ENCODE data around the gene SSH3. TPM values are rescaled to one million over a fixed set of nuclear protein-coding genes. Genes with fewer than 3 reads are reported as not detected.

The SSH3 gene
- total and polyA plus RNA-seq, 2 of the 8 experiments (the other 6 are each of a cell fraction or from before 2014, with no cell fraction given), result 16.9 to 19.8 TPM

- TF ChIP-seq CHD7 (IDR thresholded peaks at IDR 0.05; ENCODE audit: insufficient replicate concordance, low read length) (no peak), BCL11A (IDR thresholded peaks at IDR 0.05; ENCODE audit: low read depth in 2 of 2, low read length in 2 of 2) (no peak)
Observed at GRCh38 chr11:67293090-67293489, 10.2 kb upstream of the SSH3 start (continued).
